ENCODE data around the gene SARDH.
"Not testable (repeated sequence)": the region's sequence is repeated elsewhere in the genome, so short reads cannot be mapped to it uniquely, and the experiment has no call there.

The SARDH gene

GRCh38 chr9:133681658-133682306 is 56.4 kb downstream of the SARDH start:
- DNase-seq = no peak

DNA sequence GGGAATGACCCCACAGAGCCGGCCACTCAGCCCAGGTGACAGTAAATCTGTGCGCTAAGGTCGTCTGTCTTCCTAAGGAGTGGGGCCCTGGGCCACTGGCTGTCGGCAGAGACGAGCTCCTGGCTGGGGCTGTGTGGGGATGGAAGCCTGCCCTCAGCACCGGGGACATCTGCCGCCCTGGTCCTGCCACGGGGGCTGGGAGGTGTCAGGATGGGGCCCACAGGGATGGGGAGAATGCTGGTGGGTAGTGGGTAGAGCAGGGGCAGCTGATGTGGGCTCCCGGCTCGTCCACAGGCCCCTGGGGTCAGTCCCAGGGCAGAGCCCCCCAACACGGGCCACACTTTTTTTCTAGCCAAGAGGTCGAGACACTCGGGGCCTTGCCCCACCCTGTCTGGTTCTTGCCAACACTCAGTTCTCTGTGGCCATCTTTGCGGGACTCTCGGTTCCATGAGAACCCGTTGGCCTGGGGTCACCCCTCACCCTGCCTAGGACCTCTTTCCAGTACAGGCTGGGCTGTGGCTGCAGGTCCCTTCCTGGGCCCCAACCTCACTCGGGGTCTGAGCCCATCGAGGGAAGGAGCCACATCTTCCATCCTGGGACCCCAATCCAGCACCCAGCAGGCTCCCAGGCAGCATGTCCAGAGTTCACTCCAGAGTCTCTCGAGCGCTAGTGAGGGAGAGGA is 57.0 kb downstream of the SARDH start:
- no peak for DNase-seq

DNA sequence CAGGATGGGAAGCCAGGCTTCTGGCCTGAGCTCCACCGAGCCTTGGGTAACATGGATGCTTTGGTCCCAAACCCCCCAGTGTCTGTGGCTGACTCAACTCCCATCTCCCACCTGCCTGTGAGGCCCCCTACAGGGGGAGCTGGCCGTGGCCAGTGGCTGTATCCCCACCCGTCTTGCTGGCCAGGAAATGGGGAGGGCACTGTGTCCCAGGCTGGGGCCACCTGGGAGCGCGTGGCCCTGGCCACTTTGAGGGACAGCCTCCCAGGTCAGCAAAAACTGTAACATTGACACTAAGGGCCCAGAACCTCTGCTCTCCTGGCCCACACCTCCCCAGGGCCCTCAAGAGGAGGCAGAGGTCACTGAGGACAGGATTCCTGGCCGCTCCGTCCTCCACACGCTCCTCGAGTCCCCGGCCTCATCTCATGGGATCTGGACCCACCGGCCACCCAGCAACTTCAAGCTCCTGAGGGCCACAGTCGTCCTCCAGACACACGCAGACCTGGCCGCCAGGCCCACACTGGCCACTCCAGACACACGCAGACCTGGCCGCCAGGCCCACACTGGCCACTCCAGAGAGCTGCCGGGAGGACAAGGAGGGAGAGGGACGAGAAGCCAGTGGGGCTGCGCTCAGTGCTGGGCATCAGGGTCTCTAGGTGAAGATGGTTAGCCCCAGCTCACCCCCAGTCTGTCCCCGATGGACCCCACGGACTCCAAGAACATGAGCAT is 57.7 kb downstream of the SARDH start:
- DNase-seq = no peak

- DNase-seq = no peak
Observed at GRCh38 chr9:133679466-133680061, 58.6 kb downstream of the SARDH start.

DNA sequence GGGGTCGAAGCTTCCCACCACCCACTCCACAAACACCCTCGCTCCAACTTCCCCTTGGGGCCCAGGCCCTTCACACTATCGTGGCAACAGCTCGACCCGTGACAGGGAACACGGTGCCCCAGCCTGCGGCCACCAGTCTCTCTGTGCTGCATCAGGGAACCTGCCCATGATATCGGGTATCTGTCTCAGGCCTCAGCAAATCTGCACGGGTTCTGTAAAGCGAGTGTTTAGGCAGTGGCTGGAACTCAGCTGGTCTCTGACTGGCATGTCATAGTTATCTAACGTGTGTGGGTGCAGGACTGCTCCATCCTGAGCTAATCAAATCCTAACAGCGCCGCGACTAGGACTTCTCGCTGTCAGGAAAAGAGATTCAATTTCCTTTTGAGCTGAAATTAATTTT is 59.1 kb downstream of the SARDH start:
- no peak for DNase-seq

DNA sequence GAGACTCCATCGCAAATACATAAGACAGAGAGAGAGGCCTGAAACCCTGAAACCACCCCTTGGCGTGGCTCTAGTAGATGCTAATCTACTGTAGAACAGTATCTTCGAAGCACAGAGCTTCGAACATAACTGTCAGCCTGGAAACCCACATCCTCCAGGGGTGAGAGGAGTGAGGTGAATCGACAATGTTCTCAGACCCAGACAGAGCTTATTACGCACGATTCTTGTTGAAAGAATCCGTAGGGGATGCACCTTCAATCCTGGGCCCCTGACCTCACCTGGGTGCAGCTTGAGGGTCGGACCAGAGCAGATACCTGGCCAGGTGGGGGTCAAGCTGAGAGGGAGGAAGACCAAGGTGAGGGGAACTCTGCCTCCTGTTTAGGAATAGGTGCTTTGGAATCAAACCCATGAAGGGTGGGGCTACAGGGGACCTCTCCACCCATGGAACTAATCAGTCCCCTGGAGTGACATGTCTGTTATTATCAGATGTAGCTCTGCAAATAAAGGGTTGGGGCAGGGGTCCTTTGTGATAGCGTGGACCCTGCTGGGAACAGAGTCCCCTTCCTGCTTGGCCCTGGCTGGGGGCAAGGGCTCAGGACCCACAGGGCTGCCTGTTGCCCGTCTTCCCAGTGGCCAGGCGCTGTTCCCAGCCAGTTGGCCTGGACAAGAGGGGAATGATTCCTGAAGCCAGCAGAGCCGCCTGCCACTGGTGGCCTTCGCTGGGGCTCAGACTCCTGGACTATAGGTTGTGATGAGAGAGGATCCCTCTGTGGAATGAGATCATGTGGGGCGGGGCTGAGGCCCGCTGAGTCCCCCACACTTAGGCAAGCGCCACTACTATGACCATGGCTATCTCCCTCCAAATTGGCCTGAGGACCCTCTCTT is 60.8 kb downstream of the SARDH start:
- no peak for DNase-seq

DNA sequence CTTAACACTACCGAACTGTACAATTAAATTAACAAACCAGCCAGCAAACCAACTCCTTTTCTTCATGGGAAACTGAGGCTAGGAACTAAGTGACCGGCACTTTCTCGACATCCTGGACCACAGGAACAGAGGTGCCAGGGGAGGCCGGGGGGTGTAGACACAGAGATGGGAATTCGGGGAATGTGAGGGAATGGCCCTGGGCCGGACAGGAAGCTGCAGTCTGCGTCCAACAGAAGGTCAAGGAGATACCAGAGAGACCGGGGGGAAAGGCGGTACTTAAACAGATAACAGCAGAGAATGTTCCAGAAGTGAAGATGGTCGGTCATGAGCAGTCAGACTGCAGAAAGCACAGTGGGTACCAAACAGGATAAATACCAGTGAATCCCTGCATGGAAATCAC is 61.7 kb downstream of the SARDH start:
- no peak for DNase-seq

GRCh38 chr9:133675796-133676195 is 62.4 kb downstream of the SARDH start:
- not testable (repeated sequence) for DNase-seq

GRCh38 chr9:133674091-133674490 is 64.1 kb downstream of the SARDH start:
- no peak for DNase-seq

- no peak for DNase-seq
Observed at GRCh38 chr9:133673258-133673655, 64.9 kb downstream of the SARDH start.

DNA sequence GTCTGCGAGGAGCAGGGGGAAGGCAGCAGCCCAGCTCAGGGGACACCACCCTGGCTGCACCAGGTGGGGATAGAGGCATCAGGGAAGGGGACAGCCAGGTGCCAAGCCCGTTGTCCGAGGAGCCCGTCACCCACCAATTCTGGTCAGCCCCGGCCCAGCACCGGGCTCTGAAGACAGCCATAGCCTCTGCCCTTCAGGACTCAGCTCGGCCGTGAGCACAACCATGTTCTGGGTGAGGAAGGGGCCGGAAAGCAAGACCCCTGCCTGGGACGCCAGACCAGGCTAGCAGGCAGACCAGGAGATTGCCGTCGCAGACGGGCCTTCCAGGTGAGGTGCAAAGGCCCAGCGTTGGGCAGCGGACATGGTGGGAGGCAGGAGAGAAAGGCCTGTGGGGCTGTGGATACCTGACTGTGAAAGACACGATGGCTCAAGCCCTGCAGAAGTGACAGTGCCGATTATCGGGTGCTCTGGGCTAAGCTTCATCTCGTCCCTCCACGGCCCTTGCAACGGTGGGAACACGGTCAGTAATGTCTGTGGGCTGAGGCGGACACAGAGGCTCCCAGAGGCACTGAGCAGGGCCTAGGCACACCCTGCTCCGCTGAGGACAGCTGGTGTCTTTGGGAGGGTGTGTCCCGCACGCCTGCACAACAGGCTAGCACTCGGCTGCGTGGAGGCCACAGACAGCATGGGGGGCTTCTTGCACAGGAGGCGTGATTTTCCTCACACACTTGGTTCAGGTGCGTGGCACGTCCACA is 65.5 kb downstream of the SARDH start:
- DNase-seq = no peak

GRCh38 chr9:133671371-133671770 is 66.8 kb downstream of the SARDH start:
- no peak for DNase-seq

DNA sequence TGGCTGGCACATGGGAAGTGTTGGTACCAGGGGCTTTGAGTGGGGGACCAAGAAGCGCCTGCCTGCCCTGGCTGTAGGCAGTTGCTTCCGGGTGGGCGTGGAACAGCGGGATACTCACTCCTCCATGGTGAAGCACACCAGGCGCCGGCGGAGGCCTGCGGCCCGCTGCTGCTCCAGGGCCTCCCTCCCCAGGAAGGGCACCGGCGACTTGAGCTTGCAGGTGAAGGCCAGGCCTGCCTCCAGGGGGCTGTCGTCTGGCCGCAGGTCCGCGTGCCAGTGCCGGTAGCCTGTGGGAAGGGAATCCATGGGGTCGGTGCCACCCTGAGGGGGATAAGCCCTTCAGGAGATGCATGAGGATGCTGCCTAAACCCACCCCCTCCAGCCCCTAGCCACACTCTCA is 67.7 kb downstream of the SARDH start:
- DNase-seq = no peak

- DNase-seq = no peak
Observed at GRCh38 chr9:133669182-133669801, 68.9 kb downstream of the SARDH start.

DNA sequence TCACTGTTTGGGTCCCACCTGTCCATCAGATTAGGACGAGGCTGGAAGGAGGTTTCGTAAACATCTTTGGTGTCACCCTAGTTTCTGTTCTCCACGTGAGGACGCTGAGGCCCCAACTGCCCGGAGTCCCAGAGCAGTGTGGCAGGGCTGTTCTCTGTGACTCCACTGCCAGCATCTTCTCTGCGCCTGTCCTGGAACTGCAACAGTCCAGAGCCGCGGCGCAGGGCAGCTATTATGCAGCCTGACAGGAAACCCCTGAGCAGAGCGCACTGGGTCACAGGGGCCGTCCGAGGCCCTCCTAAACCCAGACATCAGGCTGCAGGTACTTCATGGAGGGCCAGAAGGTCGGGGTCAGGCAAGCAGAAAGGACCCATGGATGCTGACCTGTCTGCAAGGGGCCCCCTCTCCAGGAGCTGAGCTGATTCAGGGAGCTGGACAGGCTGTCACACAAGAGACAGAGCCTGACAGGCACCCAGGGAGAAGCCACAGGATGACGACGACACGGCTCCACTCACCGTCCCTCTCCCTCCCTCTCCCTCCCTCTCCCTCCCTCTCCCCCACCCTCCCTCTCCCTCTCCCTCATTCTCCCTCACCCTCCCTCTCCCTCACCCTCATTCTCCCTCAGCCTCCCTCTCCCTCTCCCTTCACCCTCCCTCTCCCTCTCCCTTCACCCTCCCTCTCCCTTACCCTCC is 70.2 kb downstream of the SARDH start:
- no peak for DNase-seq

- DNase-seq = no peak
Observed at GRCh38 chr9:133666845-133667244, 71.3 kb downstream of the SARDH start.

DNA sequence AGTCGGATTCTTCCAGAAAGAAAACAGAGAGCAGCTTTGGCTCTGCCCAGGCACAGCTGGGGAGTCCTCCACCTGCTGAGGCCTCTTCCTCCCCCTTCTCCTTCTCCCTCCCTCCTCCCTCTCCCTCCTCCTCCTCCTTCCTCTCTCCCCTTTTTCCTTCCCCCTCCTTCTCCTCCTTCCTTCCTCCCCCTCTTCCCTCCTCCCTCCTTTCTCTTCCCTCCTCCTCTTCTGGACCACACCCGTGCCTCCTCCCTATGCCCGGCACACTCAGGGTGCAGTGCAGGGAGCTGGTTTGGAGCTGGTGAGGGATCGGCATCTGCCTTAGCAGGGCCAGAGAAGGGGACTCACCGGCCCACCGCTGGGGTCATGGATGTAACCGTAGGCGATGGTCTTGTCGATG is 71.8 kb downstream of the SARDH start:
- no peak for DNase-seq

DNA sequence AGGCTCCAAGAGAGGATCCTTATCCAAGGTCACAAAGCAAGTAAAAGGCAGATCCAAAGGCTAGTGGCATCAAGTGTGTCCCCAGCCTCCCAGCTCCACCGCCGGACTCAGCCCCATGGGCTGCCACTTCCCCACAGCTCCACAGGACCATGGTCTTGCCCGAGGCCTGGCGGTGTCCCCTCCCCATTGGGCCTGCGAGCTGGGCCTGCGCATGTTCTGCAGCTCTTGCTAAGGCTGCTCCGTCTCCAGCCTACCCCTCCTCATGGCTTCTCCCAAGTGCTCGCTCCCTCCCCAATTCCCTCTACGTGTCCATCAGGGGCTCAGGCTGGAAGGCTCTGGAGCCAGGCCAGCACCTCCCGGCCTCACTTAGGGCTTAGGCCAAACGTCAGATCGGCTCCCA is 72.6 kb downstream of the SARDH start:
- no peak for DNase-seq

GRCh38 chr9:133665096-133665495 is 73.1 kb downstream of the SARDH start:
- no peak for DNase-seq

DNA sequence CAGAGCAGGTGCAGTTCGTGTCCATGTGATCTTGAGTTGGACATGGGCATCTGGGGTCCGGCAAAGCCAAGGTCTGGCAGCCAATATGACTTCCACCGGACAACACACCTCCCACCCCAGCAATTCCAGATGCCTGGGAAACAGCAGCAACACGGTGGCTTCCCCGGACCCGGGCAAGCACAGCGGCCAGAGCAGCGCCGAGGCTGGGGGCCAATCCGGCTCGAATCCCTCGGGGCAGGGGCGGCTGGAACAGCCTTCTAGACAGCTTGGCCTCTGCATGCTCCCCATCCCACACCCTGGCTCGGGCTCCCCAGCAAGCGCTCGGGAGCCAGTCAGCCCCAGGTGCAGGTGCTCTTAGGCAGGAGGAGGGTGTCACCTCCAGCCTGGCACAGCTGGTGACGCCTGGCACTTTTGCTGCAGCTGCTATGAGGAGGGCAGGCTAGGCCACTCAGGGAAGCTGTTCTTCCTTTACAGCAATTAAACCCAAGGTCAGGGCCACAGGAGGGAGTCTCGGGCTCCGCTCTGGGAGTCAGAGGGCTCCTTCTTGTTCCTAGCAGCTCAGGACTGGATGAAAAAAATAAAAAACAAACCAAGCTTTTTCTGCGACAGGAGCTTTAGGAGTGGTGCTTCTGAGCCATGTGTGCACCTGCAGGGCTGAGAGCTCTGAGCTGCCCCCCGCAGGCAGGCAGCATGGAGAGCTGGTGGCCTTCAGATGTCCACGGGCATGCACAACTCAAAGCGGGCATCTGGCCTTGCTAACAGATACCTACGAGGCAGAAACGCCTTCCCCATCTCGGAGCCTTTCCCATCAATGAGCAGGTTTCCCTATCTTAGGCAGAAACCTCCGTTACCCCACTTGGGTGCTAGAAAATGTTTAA is 73.7 kb downstream of the SARDH start:
- DNase-seq = no peak
